ENCODE results near the gene TMEM198. TPM values are rescaled to one million over a fixed set of nuclear protein-coding genes. Genes with fewer than 3 reads are reported as not detected.

Gene TMEM198
- total and polyA plus RNA-seq, 12 donors: 3.3 to 16.2 (median 10.2) TPM

GRCh38 chr2:219559156-219559915 lies 15.5 kb downstream of the TMEM198 start:
- Histone ChIP-seq H3K9me3 (replicated peaks in 1 of 3) (no peaks in the 10 kb centered on the region), H3K4me1 (replicated peaks in 1 of 2) (no peaks in the 10 kb centered on the region), H3K27me3 (no peaks in the 10 kb centered on the region), H3K27ac (no peak overlapping the region), H3K4me3 (no peak overlapping the region), H3K36me3 (replicated peaks in 1 of 2) (peaks cover 0 to 4% of the 10 kb centered on the region in 2 donors)
- intact Hi-C loops (cut with DNase I): no loop called here
- 73 to 88% (median 77%) methylated on average over 19 to 20 of the region's 20 CpGs for WGBS, 4 donors
- no peak for DNase-seq
- TF ChIP-seq CTCF (IDR thresholded peaks at IDR 0.05) (no peak), POLR2A (IDR thresholded peaks at IDR 0.05) (no peak)

GRCh38 chr2:219560037-219560892 lies 16.4 kb downstream of the TMEM198 start:
- Histone ChIP-seq H3K9me3 (replicated peaks in 1 of 3) (no peaks in the 10 kb centered on the region), H3K27me3 (no peaks in the 10 kb centered on the region), H3K36me3 (replicated peaks in 1 of 2) (peaks cover 0 to 5% of the 10 kb centered on the region in 2 donors), H3K4me1 (replicated peaks in 1 of 2) (no peaks in the 10 kb centered on the region), H3K27ac (no peak overlapping the region), H3K4me3 (no peak overlapping the region)
- no peak for DNase-seq
- TF ChIP-seq CTCF (IDR thresholded peaks at IDR 0.05) (peak; percentile 32 to 82 (median 46)), POLR2A (IDR thresholded peaks at IDR 0.05) (no peak)
- WGBS, 4 donors: 30 to 34% (median 32%) methylated on average over 3 to 8 of the region's 8 CpGs
- intact Hi-C loops (cut with DNase I): no loop called here

- Histone ChIP-seq H3K27me3 (no peaks in the 10 kb centered on the region), H3K4me1 (replicated peaks in 1 of 2) (no peaks in the 10 kb centered on the region), H3K27ac (no peak overlapping the region), H3K9me3 (replicated peaks in 1 of 3) (no peaks in the 10 kb centered on the region), H3K36me3 (replicated peaks in 1 of 2) (peaks cover 0 to 5% of the 10 kb centered on the region in 2 donors), H3K4me3 (no peak overlapping the region)
- TF ChIP-seq CTCF (IDR thresholded peaks at IDR 0.05): no peak
- no peak for TF ChIP-seq POLR2A (IDR thresholded peaks at IDR 0.05)
- 77 to 92% (median 82%) methylated on average over 3 of the region's 3 CpGs for WGBS, 4 donors
- intact Hi-C loops (cut with DNase I): no loop called here
- DNase-seq: no peak
Measured at GRCh38 chr2:219560893-219561178, 17.0 kb downstream of the TMEM198 start.

- no peak for DNase-seq
- intact Hi-C loops (cut with DNase I): no loop called here
- H3K36me3 ChIP-seq (replicated peaks in 1 of 2): peaks cover 0 to 6% of the 10 kb centered on the region in 2 donors
- TF ChIP-seq POLR2A (IDR thresholded peaks at IDR 0.05) (no peak), CTCF (IDR thresholded peaks at IDR 0.05) (no peak)
- no peak overlapping the region for H3K4me3 ChIP-seq
- H3K27ac ChIP-seq: no peak overlapping the region
- H3K4me1 ChIP-seq (replicated peaks in 1 of 2): no peaks in the 10 kb centered on the region
- H3K9me3 ChIP-seq (replicated peaks in 1 of 3): no peaks in the 10 kb centered on the region
- H3K27me3 ChIP-seq: no peaks in the 10 kb centered on the region
- WGBS, 4 donors: 78 to 85% (median 81%) methylated on average over 21 to 24 of the region's 24 CpGs
Measured at GRCh38 chr2:219561179-219562048, 17.6 kb downstream of the TMEM198 start.
